Activated naive CD8-positive, alpha-beta T cell treated with anti-CD3 and anti-CD28 coated beads, Interleukin-2, amount 50 U/mL, for 24 hours (primary cell): ENCODE results near the gene AHDC1.

Experiments used
- ATAC-seq: fragments of 150-1000 bp; cut with Tn5 transposase; one replicate; pipeline ENCODE4 v1.10.0; 2021
- DNase-seq: peaks from one replicate; pipeline ENCODE4 v3.0.0; 2021
- H3K27ac Mint-ChIP-seq: one replicate; pipeline ENCODE4 v1.8.0; 2021; ENCODE audit warnings: mild to moderate bottlenecking, mixed read lengths
- H3K27me3 Mint-ChIP-seq: one replicate; pipeline ENCODE4 v1.8.0; 2021; ENCODE audit warnings: mixed read lengths
- H3K36me3 Mint-ChIP-seq: one replicate; pipeline ENCODE4 v1.8.0; 2021; ENCODE audit warnings: low read depth, mixed read lengths
- H3K4me1 Mint-ChIP-seq: one replicate; pipeline ENCODE4 v1.8.0; 2021; ENCODE audit warnings: mixed read lengths
- H3K4me3 Mint-ChIP-seq: one replicate; pipeline ENCODE4 v1.8.0; 2021; ENCODE audit warnings: mild to moderate bottlenecking, moderate library complexity, mixed read lengths
- H3K9me3 Mint-ChIP-seq: one replicate; pipeline ENCODE4 v1.8.0; 2021; ENCODE audit warnings: mixed read lengths

AHDC1 gene

GRCh38 chr1:27611450-27611849 lies 7.5 kb upstream of the AHDC1 start:
- Mint-ChIP-seq H3K27me3 (no peaks in the 10 kb centered on the region), H3K9me3 (no peaks in the 10 kb centered on the region), H3K36me3 (no peaks in the 10 kb centered on the region), H3K4me1 (peaks cover 24% of the 10 kb centered on the region), H3K27ac (no peak overlapping the region), H3K4me3 (no peak overlapping the region)
- DNase-seq (no peak), ATAC-seq (no peak)

GRCh38 chr1:27609618-27610240 lies 5.8 kb upstream of the AHDC1 start:
- Mint-ChIP-seq H3K27me3 (no peaks in the 10 kb centered on the region), H3K9me3 (no peaks in the 10 kb centered on the region), H3K4me1 (peaks cover 23% of the 10 kb centered on the region), H3K27ac (no peak overlapping the region), H3K36me3 (no peaks in the 10 kb centered on the region), H3K4me3 (no peak overlapping the region)
- ATAC-seq (no peak), DNase-seq (no peak)

GRCh38 chr1:27609210-27609555 lies 5.2 kb upstream of the AHDC1 start:
- no peak for ATAC-seq
- no peaks in the 10 kb centered on the region for H3K36me3 Mint-ChIP-seq

GRCh38 chr1:27607239-27607804 lies 3.4 kb upstream of the AHDC1 start:
- Mint-ChIP-seq H3K4me1 (peaks cover 17% of the 10 kb centered on the region), H3K9me3 (no peaks in the 10 kb centered on the region), H3K36me3 (no peaks in the 10 kb centered on the region), H3K27ac (no peak overlapping the region), H3K27me3 (no peaks in the 10 kb centered on the region), H3K4me3 (no peak overlapping the region)
- DNase-seq, result no peak
- ATAC-seq, result no peak

More at GRCh38 chr1:27609210-27609555, 5.2 kb upstream of the AHDC1 start:
- Mint-ChIP-seq H3K27me3 (no peaks in the 10 kb centered on the region), H3K4me3 (no peak overlapping the region), H3K4me1 (peaks cover 21% of the 10 kb centered on the region), H3K9me3 (no peaks in the 10 kb centered on the region), H3K27ac (no peak overlapping the region)
- no peak for DNase-seq

GRCh38 chr1:27606708-27607238 lies 2.8 kb upstream of the AHDC1 start:
- ATAC-seq (no peak), DNase-seq (no peak)
- Mint-ChIP-seq H3K27ac (peak overlapping the region; percentile 57), H3K4me3 (no peak overlapping the region), H3K36me3 (no peaks in the 10 kb centered on the region), H3K4me1 (peaks cover 20% of the 10 kb centered on the region), H3K27me3 (no peaks in the 10 kb centered on the region), H3K9me3 (no peaks in the 10 kb centered on the region)

- ATAC-seq (no peak), DNase-seq (peak; percentile 64)
- Mint-ChIP-seq H3K9me3 (no peaks in the 10 kb centered on the region), H3K36me3 (no peaks in the 10 kb centered on the region), H3K27me3 (no peaks in the 10 kb centered on the region), H3K4me3 (no peak overlapping the region), H3K27ac (peak overlapping the region; percentile 57), H3K4me1 (peaks cover 24% of the 10 kb centered on the region)
These were observed 2.1 kb upstream of the AHDC1 start for GRCh38 chr1:27605796-27606707.

- DNase-seq, result no peak
- H3K4me3 Mint-ChIP-seq, result peak overlapping the region; percentile 36
- ATAC-seq, result no peak
- peak overlapping the region; percentile 14 for H3K27ac Mint-ChIP-seq
- peaks cover 2% of the 10 kb centered on the region for H3K27me3 Mint-ChIP-seq
- H3K36me3 Mint-ChIP-seq, result no peaks in the 10 kb centered on the region
- peaks cover 24% of the 10 kb centered on the region for H3K4me1 Mint-ChIP-seq
- no peaks in the 10 kb centered on the region for H3K9me3 Mint-ChIP-seq
These were observed 1.4 kb upstream of the AHDC1 start for GRCh38 chr1:27605300-27605766.

- Mint-ChIP-seq H3K9me3 (no peaks in the 10 kb centered on the region), H3K27me3 (peaks cover 2% of the 10 kb centered on the region), H3K4me3 (peak overlapping the region; percentile 90), H3K4me1 (peaks cover 24% of the 10 kb centered on the region), H3K36me3 (no peaks in the 10 kb centered on the region), H3K27ac (peak overlapping the region; percentile 14)
- no peak for DNase-seq
- ATAC-seq, result no peak
These were observed 795 bp upstream of the AHDC1 start for GRCh38 chr1:27604579-27605299.

GRCh38 chr1:27603309-27603680 lies 649 bp downstream of the AHDC1 start:
- H3K9me3 Mint-ChIP-seq, result no peaks in the 10 kb centered on the region
- DNase-seq, result peak; percentile 55
- peaks cover 2% of the 10 kb centered on the region for H3K27me3 Mint-ChIP-seq
- H3K4me1 Mint-ChIP-seq, result peaks cover 24% of the 10 kb centered on the region
- H3K27ac Mint-ChIP-seq, result peak overlapping the region; percentile 89
- no peak for ATAC-seq
- peak overlapping the region; percentile 90 for H3K4me3 Mint-ChIP-seq
- no peaks in the 10 kb centered on the region for H3K36me3 Mint-ChIP-seq

GRCh38 chr1:27602462-27603308 lies 1.3 kb downstream of the AHDC1 start:
- no peaks in the 10 kb centered on the region for H3K36me3 Mint-ChIP-seq
- no peaks in the 10 kb centered on the region for H3K9me3 Mint-ChIP-seq
- peaks cover 24% of the 10 kb centered on the region for H3K4me1 Mint-ChIP-seq
- DNase-seq (no peak), ATAC-seq (no peak)
- peak overlapping the region; percentile 90 for H3K4me3 Mint-ChIP-seq
- peak overlapping the region; percentile 22 for H3K27ac Mint-ChIP-seq
- H3K27me3 Mint-ChIP-seq, result peaks cover 2% of the 10 kb centered on the region

- H3K9me3 Mint-ChIP-seq, result no peaks in the 10 kb centered on the region
- peaks cover 2% of the 10 kb centered on the region for H3K27me3 Mint-ChIP-seq
- H3K4me3 Mint-ChIP-seq, result peak overlapping the region; percentile 78
- H3K4me1 Mint-ChIP-seq, result peaks cover 22% of the 10 kb centered on the region
- ATAC-seq (no peak), DNase-seq (no peak)
- no peak overlapping the region for H3K27ac Mint-ChIP-seq
- H3K36me3 Mint-ChIP-seq, result no peaks in the 10 kb centered on the region
These were observed 2.0 kb downstream of the AHDC1 start for GRCh38 chr1:27601771-27602461.

- no peak for ATAC-seq
- Mint-ChIP-seq H3K27me3 (peaks cover 2% of the 10 kb centered on the region), H3K4me1 (peaks cover 17% of the 10 kb centered on the region), H3K36me3 (no peaks in the 10 kb centered on the region), H3K9me3 (no peaks in the 10 kb centered on the region), H3K4me3 (peak overlapping the region; percentile 57), H3K27ac (no peak overlapping the region)
- no peak for DNase-seq
These were observed 2.6 kb downstream of the AHDC1 start for GRCh38 chr1:27601321-27601770.

GRCh38 chr1:27600498-27601175 lies 3.3 kb downstream of the AHDC1 start:
- Mint-ChIP-seq H3K4me3 (no peak overlapping the region), H3K27me3 (peaks cover 2% of the 10 kb centered on the region), H3K27ac (peak overlapping the region; percentile 10), H3K9me3 (no peaks in the 10 kb centered on the region), H3K4me1 (peaks cover 12% of the 10 kb centered on the region), H3K36me3 (no peaks in the 10 kb centered on the region)
- DNase-seq (no peak), ATAC-seq (no peak)
